Measurements from ENCODE around the gene RAMP3. TPM values are rescaled to one million over a fixed set of nuclear protein-coding genes. Genes with fewer than 3 reads are reported as not detected.

The RAMP3 gene
- total and polyA plus RNA-seq, 9 of the 15 experiments (the other 6 are each of a cell fraction or from before 2014, with no cell fraction given) = not detected

- Histone ChIP-seq H3K79me2 (ENCODE audit: control insufficient read depth, insufficient read depth, low read length) (no peaks in the 10 kb centered on the region), H3K4me2 (ENCODE audit: insufficient read depth, low read length) (no peak overlapping the region), H3K9me1 (ENCODE audit: control insufficient read depth, insufficient read depth, low read length) (no peaks in the 10 kb centered on the region), H3K4me3 (no peak overlapping the region), H3K27ac (ENCODE audit: extremely low read depth, low read depth, low read length) (no peak overlapping the region), H2AFZ (ENCODE audit: low read depth, low read length) (no peak overlapping the region), H3K9me3 (replicated peaks; ENCODE audit: control insufficient read depth, insufficient read depth, low read depth, low read length) (no peaks in the 10 kb centered on the region), H3K27me3 (ENCODE audit: control insufficient read depth in 2 of 2, insufficient read depth in 2 of 2, low read length in 2 of 2) (peaks cover 15 to 44% of the 10 kb centered on the region in 2 experiments; a peak in 4 of 5 replicates), H3K36me3 (ENCODE audit: control insufficient read depth, insufficient read depth, low read length) (no peaks in the 10 kb centered on the region), H3K4me1 (replicated peaks in 1 of 2; ENCODE audit: control insufficient read depth in 2 of 2, insufficient read depth in 2 of 2, low read length in 2 of 2) (no peaks in the 10 kb centered on the region), H4K20me1 (replicated peaks; ENCODE audit: control insufficient read depth, insufficient read depth, low read length) (no peaks in the 10 kb centered on the region), H3K9ac (ENCODE audit: insufficient read depth in 1 of 2, low read depth in 2 of 2, low read length in 2 of 2) (no peak overlapping the region)
- in situ Hi-C loops (cut with MboI) = no loop called here
- no peak for DNase-seq (ENCODE audit: extremely low read depth in 1 of 4, low spot score in 3 of 4)
- FAIRE-seq = no peak
- WGBS (ENCODE audit: insufficient coverage, low coverage, missing lambda C conversion rate) = 0% methylated on average over 5 of the region's 5 CpGs
- intact Hi-C loops (cut with micrococcal nuclease) = no loop called here
- no TSS peak for BruUV-seq (replicated peaks)
- TF ChIP-seq CHD4 (IDR thresholded peaks at IDR 0.05; ENCODE audit: insufficient read depth, insufficient replicate concordance, low read depth, low read length, poor library complexity, severe bottlenecking) (no peak), POLR2AphosphoS5 (IDR thresholded peaks at IDR 0.05; ENCODE audit: control insufficient read depth, insufficient read depth, low read depth, low read length) (no peak), CBFA2T3 (IDR thresholded peaks at IDR 0.05) (no peak), NR3C1 (CRISPR knock-in tag; IDR thresholded peaks at IDR 0.05) (no peak), E2F4 (CRISPR knock-in tag; IDR thresholded peaks at IDR 0.05; ENCODE audit: low read depth) (no peak), KDM5B (IDR thresholded peaks at IDR 0.05; ENCODE audit: insufficient replicate concordance, low read depth, low read length) (no peak), ZNF224 (CRISPR knock-in tag; IDR thresholded peaks at IDR 0.05) (no peak), IRF1 (CRISPR knock-in tag; IDR thresholded peaks at IDR 0.05; ENCODE audit: borderline replicate concordance) (no peak), DLX4 (CRISPR knock-in tag; IDR thresholded peaks at IDR 0.05) (no peak)
- TF ChIP-seq, protein P1, sequence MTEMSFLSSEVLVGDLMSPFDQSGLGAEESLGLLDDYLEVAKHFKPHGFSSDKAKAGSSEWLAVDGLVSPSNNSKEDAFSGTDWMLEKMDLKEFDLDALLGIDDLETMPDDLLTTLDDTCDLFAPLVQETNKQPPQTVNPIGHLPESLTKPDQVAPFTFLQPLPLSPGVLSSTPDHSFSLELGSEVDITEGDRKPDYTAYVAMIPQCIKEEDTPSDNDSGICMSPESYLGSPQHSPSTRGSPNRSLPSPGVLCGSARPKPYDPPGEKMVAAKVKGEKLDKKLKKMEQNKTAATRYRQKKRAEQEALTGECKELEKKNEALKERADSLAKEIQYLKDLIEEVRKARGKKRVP (CRISPR knock-in tag; IDR thresholded peaks at IDR 0.05) = no peak
- POLR2A ChIA-PET = no interaction called here
- no peak for ATAC-seq
- CTCF ChIA-PET (ENCODE audit: low intra/inter-chr PET ratio) = no interaction called here
Observed at GRCh38 chr7:45212606-45213005, 55.0 kb downstream of the RAMP3 start.
